ENCODE data around the gene STK16.
"Not testable (repeated sequence)": the region's sequence is repeated elsewhere in the genome, so short reads cannot be mapped to it uniquely, and the experiment has no call there.

Gene STK16

DNA sequence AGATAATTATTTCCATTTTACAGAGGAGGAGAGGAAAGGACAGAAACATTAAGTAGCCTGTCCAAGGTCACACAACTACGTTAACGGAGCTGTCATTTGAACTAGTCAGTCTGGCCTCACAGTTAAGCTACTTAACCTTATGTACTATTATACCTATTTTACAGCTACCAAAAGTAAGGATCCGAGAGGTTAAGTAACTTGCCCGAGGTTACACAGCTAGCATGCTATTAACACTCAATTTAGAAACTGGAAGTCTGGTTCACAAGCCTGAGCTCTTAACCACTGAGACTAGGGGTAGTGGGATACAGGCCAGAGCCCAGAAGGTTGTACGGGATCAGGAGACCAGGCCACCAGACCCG lies 511 bp upstream of the STK16 start:
- no peak for DNase-seq (ENCODE audit: low spot score)

DNA sequence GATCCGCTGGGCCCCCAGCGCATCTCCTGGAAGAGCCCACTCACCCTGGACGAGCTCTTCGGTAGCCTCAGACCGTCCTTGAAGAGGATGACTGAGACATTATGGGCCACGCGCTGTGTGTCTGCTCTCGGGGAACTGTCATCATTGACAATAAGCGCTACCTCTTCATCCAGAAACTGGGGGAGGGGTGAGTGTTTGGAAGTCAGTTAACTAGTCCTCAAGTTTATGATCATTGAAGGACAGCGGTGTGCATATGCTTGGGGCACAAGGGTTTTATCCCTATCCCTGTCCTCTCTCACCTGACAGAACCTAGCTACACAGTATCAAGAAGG lies 586 bp downstream of the STK16 start:
- DNase-seq (ENCODE audit: low spot score), result no peak

DNA sequence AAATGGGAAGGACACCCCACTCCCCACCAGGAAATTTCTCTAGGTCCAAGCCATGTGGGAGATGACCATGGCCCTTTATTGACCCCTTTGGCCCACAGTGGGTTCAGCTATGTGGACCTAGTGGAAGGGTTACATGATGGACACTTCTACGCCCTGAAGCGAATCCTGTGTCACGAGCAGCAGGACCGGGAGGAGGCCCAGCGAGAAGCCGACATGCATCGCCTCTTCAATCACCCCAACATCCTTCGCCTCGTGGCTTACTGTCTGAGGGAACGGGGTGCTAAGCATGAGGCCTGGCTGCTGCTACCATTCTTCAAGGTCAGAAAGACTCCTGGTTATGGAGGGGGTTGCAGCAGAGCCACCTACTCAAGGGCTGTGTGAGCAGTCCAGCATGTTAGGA lies 1.3 kb downstream of the STK16 start:
- DNase-seq (ENCODE audit: low spot score), result no peak

DNA sequence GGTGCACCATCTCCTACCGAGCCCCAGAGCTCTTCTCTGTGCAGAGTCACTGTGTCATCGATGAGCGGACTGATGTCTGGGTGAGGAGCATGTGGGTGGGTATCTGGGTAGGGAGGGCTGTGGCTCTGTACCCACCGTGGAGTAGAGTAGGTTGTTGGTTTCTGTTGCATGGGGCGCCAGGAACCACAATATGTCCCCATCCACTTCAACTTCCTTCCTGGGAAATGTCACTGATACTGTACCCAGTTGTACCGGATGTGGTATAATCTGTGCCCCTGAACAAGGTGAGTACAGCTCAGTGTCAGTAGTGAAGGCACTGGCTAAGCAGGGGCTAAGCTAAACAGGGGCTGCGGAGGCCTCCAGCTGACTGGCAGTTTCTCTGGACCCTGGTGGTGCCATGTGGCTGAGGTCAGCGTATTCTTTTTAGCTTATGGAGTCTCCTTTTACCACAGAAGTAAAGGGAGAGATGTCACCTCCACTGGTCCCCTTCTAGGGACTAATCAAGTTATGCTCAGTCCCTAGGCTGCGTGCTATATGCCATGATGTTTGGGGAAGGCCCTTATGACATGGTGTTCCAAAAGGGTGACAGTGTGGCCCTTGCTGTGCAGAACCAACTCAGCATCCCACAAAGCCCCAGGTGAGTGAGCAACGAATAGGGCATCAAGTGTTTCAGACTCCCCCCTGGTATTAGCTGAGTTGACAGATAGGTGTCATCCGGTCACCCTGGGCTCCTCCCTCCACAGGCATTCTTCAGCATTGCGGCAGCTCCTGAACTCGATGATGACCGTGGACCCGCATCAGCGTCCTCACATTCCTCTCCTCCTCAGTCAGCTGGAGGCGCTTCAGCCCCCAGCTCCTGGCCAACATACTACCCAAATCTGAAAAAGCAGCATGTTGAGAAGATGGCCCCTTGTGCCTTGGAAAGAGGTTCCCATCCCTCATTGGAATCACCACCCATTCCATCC lies 2.7 kb downstream of the STK16 start:
- DNase-seq (ENCODE audit: low spot score), result peak; percentile 84

DNA sequence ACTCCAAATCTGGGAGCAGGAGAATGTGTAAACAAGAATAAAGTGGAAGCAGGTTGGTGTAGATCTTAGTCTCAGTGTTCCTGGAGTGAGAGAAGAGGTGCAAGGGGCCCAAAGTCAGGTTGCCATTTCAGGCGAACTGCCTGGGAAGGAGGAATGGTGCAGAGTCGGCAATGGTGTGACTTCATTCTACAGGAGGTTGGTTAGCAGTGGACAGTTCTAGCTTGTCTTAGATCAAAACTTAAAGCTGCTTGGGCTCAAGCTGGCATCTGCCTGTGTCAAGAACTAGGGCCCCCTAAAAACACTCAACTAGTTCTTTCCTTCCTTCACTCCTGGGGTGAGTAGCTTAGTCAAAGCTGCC lies 3.5 kb downstream of the STK16 start:
- DNase-seq (ENCODE audit: low spot score), result no peak

DNA sequence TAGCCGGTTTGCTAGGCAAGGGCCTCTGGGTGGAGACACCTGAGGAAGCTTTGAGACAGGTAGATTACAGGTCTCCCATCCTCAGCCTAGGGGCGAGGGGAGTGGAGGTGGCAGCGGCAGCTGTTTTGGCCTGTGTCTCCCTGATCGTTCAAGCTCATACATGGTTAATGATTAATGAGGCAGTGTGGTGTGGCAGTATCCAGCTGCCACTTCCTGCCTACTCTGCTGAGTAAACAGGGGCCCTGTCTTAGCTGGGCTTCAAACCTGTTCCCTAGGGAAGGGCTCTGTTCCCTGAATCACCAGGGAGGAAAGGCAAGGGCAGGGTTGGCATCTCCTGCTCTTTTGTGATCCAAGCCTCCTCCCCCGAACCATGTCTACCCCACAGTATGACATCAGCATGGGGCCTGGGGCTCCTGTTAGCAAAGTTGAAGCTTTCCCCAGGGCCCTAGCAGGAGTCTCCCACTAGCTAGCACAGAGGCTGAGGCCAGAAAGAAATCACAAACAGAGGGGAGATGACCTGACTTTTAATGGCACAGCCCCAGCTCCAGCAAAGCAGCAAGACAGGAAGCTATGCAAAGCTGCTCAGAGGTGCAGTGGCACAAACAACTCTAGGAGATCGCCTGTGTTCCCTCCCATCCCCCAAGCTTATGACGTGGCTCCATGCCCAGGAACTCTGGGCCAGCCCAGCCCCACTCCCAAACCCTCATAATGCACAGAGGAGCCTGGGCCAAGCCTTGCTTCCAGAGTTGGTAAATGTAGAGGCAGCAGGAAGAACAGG lies 4.1 kb downstream of the STK16 start:
- DNase-seq (ENCODE audit: low spot score), result peak; percentile 75

DNA sequence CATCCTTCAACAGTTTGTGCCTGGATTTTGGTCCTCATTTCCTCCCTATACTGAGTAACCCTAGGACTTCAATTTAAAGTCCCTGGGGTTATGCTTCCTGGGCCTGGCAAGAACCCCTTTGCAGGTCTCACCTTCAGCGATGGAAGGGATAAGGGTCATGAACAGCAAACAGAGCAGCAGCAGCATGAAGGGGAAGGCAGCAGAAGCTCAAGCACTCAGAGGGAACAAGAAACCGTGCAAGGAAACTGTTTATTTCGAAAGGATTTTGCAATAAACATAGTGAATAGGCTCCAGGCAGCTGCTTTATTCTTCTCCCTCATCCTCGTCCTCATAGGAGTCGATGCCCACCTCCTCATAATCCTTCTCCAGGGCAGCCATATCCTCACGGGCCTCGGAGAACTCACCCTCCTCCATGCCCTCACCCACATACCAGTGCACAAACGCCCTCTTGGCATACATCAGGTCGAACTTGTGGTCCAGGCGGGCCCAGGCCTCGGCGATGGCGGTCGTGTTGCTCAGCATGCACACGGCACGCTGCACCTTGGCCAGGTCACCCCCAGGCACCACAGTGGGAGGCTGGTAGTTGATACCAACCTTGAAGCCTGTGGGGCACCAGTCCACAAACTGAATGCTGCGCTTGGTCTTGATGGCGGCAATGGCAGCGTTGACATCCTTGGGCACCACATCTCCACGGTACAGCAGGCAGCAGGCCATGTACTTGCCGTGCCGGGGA lies 4.9 kb downstream of the STK16 start:
- DNase-seq (ENCODE audit: low spot score), result peak; percentile 9

DNA sequence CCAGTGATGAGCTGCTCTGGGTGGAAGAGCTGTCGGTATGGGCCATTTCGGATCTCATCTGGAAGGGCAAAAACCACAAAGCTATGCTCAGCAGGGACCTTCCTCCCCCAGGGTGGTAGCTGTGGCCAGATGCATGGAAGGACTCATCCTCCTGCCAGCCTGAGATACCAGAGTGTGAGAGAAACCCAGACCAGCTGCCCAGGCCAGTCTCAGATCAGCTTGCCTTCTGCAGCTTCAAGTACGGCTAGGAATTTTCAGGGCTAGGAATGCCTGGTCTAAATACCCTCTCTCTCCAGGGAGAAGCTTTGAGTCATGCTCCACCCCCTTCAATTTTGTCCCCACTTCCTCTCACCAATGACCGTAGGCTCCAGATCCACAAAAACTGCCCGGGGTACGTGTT lies 6.4 kb downstream of the STK16 start:
- DNase-seq (ENCODE audit: low spot score), result no peak

DNA sequence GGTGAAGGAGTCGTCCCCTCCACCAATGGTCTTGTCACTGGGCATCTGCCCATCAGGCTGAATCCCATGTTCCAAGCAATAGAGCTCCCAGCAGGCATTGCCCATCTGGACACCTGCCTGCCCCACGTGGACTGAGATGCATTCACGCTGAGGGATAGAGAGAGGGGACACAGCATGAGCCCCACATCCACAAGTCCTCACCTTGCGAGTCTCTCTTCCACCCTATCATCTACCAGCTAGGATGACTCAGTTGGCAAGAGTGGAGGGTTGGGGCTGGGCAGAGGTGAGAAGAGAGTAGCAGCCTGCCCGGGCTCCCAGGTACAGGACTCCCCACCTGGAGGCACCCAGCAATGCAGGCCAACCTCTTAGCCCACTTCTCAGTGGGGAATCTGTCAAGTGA lies 6.8 kb downstream of the STK16 start:
- peak; percentile 32 for DNase-seq (ENCODE audit: low spot score)

DNA sequence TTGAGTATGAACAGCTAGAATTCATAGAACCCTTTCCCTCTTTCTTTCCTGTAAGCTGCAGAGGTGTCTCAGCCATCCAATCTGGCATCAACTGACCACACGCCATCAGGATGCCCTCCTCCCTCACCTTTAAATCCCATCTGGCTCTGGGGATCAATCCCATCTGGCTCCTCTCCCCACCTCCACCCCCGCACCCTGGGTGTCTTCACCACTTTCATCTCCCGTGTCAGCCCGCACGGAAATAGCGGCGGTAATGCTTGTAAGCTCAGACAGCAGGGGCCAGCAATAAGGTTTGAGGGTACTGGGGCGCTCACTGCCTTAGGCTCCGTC lies 7.3 kb downstream of the STK16 start:
- DNase-seq (ENCODE audit: low spot score), result no peak

DNA sequence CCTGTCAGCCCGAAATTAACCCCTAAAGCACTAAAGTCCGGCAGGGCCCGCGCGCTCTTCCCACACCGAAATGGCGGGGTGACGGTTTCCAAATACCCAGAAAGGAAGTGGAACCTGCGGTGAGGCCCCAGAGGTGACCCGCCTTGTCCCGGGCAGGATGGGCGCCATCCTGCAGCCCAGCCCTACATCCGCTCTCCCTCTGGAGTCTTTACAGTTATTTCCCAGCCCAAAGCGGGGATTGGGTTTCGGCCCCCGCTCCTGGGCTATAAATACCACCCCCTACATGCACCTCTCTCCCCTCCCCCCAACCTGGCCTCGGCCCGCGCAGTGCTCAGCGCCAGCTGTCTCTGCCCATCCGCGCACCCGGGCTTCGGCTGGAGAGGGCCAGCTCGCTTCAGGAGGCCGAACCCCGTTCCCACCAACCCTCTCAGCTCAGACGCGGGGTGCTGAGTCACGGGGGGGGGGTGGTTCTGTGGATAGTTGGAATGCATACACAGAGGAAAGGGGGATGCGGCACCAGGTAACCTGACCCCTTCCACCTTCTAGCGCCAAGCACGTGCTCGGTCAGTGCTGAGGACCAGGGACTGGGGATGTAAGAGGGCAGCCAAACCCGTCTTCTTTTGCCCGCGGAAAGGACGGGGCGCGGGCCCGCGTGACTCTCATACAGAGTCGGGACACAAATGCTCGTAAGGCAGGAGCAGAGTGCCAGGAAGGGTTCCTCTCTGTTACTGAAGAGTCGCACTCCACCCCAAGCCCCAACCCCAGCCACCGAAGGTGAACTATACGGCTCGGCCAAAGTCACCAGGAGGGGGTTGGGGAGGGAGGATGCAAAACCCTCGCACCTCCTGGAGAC lies 7.8 kb downstream of the STK16 start, which contains the start of gene TUBA4B:
TUBA4B (plus strand) TSS at position 344 of the 853 bp plus-strand sequence; CDS start at position 509, 165 bp downstream.
- peak; percentile 43 for DNase-seq (ENCODE audit: low spot score)

DNA sequence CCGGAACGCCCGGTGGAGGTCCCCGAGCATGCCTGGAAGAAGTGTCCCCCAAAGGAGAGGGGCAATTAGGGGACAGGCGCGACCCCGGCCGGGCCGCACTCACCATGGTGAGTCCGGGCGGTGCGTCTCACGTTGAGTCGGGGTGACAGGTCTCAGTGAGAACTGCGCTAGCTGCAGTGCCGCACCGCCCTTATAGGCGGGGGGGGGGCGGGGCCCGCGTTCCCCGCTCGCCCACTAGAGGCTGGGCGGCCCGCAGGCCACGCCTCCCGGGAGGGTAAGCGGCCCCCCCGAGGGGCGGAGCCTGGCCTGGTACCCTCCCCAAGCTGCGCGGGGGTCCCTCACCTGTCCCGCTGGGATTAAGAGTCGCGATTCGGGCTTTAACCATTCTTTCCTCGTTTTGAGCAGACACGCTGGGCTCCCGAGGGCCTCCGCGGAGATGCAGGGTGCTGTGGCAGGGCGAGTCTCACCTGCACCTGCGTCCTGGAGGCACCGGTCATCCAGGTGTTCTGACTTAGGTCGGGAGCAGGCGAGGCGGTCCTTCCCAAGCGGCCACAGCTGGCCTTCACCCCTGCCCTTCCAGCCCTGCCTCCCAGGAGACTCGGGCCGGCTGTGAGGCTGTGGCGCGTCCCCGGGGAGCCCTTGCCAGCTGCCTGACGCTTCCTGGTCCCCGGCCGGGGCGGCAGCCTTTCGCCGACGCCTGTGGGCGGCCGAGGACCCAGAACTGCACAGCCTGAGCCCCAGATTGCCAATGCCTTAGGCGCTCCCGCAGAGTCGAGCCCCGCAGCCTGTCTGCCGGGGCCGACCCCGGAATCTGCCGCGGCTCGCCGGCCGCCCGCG lies 8.7 kb downstream of the STK16 start, which contains the start of gene TUBA4A:
TUBA4A (minus strand) TSS at position 166 of the 837 bp plus-strand sequence; CDS start at position 106, 60 bp downstream.
- DNase-seq (ENCODE audit: low spot score), result peak; percentile 92

DNA sequence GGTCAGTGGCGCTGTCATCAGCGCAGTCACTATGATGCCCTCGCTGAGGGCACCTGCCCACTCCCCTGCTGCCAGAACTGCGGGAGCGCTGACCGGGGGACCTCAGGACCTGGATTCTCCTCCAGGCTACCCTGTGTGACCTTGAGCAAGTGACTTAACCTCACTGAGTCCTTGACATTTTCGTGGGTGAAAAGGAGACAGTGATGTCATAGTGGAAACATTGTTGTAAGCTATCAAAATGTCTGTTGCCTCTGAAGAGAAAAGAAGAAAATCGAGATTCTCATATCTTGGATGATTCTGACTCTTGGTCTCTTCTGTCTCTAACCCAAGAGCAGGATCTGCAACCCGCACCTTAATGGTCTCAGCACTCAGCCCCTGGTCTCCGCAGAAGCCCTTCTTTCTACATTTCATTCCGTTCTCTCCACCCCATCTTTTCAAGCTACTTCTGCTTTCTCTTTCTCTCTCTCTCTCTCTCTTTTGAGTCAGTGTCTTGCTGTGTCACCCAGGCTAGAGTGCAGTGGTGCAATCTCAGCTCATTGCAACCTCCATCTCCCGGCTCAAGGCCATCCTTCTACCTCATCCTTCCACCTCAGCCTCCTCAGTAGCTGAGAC lies 9.4 kb downstream of the STK16 start:
- DNase-seq (ENCODE audit: low spot score), result peak; percentile 43

DNA sequence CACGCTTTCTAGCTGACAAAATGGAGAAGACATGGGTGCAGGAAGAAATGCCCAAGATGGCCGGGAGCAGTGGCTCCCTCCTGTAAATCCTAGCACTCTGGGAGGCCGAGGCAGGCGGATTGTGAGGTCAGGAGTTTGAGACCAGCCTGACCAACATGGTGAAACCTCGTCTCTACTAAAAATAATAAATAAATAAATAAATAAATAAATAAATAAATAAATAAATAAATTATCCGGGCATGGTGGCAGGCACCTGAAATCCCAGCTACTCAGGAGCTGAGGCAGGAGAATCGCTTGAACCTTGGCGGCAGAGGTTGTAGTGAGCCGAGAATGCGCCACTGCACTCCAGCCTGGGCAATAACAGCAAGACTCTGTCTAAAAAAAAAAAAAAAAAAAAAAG lies 13.7 kb downstream of the STK16 start:
- DNase-seq (ENCODE audit: low spot score), result not testable (repeated sequence)

DNA sequence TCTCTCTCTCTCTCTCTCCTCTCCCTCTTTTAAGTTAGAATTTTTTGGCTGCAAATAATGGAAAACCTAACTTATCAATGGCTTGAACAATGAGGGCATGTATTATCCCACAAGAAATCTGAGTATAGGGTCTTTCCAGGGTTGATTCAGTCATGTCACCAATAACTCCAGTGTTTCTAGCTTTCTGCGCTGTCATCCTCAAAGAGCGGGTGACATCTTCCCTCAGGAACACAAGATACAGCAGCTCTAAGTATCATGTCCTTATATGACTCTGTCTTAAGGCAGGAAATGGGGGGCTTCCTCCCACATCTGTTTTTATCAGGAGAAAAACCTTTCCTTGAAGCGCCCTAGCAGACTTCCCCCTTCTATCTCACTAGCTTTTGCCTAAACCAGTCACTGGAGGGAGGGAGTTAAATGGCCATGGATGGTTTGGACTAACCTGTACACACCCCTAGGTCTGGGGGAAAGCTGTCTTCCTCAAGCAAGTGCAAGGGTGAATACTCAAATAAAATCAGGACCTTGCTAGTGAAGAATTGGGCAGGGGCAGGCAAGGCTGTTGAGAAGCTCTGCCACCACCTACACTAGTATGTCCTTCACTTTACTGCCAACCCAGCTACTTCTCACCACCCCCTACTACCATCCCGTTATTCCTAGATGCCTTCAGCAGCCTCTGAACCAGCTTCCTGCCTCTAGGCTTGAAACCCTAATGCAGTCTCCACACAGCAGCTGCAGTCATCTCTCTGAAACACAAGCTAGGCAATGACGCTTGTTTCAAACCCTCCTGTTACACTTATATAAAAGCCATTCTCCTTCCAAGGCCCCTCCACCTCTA lies 16.0 kb downstream of the STK16 start:
- no peak for DNase-seq (ENCODE audit: low spot score)

DNA sequence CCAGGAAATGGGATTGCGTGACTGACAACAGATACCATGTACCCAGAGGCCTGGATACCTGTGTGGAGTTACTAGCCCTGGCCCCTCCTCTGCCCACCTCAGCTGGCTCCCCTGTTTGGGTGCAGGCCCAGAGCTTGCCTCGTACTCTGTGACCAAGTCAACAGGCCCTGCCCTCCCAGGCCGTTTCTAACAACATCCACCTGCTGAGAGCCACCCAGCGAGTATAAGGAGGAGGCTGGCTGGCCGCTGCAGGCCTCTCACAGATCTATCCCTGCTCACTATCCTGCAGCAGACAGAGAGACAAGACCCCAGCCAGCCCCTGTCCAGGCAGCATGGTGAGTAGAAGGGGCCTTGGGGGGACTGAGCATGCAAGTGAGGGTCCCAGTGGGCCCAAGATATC lies 21.0 kb downstream of the STK16 start:
- DNase-seq (ENCODE audit: low spot score), result no peak

DNA sequence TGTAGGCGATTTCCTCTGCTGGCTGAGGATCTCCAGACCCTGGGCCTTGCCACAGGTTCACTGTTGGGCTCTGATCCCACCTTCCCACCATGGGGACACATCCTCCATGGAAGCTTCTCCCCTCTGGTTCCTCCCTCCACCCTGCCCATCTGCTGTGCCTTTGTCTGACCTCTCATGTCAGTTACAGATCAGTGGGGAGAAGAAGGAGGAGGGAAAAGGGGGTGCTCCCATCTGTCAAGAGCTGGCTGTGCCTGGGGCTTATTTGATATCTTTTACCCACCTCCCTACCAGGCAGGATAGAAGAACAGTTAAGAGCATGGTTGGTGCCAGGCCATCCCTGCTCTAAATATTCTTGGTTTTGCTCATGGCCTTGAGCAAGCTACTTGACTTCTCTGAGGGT lies 21.6 kb downstream of the STK16 start:
- DNase-seq (ENCODE audit: low spot score), result no peak

DNA sequence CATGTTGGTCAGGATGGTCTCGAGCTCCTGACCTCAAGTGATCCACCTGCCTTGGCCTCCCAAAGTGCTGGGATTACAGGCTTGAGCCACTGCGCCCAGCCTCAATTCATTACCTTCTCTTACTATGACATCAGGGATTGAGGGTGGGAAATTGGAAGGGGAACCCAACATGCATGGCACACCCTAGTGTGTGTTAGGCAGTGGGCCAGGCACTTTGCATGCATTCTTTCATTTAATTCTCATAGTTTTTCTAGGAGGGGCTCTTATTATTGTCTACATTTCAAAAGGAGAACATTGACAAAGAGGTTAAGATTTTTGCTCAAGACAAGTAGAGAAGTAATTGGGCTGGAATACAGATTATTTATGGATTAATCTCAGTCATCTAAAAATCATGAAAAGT lies 23.0 kb downstream of the STK16 start:
- no peak for DNase-seq (ENCODE audit: low spot score)

DNA sequence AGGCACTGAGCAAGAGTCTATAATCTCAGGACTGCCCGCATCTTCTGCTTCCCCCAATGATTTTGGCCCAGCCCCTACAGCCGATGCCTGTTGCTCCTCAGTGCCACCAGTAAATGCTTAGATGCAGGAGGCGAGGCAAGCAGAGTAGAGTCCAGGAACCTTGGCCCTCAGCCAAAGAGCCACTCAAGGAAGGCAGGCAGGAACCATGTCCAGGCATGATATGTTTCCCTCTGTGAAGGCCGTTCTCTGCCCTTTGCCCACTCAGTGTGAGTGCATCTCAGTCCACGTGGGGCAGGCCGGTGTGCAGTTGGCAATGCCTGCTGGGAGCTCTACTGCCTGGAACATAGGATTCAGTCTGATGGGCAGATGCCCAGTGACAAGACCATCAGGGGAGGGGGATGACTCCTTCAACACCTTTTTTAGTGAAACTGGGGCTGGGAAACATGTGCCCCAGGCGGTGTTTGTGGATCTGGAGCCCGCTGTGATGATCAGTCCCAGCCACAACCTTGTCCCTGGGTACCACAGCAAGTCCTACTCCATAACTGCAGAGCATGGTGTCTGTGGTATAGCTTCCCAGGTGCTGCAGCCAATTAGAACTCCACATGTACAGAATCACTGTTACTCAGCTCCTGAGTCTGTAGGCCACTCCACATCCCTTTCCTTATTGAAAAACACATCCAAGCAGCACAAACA lies 24.2 kb downstream of the STK16 start:
- DNase-seq (ENCODE audit: low spot score), result no peak
